GM18498 (cell line): ENCODE results near the gene AKAP8L.

Experiments used
- ATAC-seq: cut with Tn5 transposase; IDR thresholded peaks from one replicate; pipeline ENCODE4 v1.9.1; 2021; ENCODE audit warnings: mild to moderate bottlenecking, moderate library complexity; ENCODE audit not compliant: unreplicated experiment

AKAP8L gene, protein sequence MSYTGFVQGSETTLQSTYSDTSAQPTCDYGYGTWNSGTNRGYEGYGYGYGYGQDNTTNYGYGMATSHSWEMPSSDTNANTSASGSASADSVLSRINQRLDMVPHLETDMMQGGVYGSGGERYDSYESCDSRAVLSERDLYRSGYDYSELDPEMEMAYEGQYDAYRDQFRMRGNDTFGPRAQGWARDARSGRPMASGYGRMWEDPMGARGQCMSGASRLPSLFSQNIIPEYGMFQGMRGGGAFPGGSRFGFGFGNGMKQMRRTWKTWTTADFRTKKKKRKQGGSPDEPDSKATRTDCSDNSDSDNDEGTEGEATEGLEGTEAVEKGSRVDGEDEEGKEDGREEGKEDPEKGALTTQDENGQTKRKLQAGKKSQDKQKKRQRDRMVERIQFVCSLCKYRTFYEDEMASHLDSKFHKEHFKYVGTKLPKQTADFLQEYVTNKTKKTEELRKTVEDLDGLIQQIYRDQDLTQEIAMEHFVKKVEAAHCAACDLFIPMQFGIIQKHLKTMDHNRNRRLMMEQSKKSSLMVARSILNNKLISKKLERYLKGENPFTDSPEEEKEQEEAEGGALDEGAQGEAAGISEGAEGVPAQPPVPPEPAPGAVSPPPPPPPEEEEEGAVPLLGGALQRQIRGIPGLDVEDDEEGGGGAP

DNA sequence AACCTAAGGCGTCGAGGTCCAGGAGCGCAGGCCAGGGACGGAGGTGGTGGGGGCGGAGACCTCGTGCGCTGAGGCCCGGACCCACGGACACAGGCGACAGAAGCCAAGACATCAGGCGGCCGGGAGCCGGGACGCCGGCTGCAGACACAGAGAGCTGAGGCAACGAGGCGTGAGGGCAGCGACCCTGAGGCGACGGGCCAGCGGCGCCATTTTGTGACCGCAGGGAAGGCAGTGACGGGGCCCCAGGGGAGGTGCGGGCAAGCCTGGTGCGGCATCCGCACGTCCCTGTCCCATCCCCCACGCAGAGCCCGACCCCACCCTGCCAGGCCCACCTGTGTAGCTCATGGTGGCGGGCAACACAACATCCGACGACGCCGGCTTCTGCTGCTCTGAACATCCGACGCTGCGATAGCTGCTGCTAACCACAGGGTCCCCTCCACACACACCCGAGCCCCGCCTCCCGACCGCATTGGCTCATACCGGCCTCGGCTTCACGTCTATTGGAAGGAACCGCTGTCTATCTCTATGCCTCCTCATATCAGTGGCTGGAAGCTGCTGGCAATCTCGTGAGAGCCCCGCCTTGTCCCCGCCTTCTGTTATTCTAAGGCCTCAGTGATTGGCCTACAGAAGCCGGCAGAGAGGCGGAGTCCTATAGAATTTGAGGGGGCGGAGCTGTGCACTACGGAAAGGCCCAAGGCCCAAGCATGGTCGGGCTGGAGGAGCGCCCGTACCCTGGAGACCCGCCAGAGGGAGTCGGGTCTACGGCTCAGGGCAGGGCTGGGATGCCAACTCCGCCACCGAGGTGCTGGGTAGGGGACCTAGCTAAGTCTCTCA, at the start of gene AKAP8L:
Gene AKAP8L (minus strand): TSS at position 410 of the 834 bp plus-strand sequence. CDS start 65 bp downstream, at position 345.
- peak; percentile 94 for ATAC-seq

GRCh38 chr19:15467734-15468214, 49.0 kb upstream of the AKAP8L start:
- ATAC-seq: no peak

GRCh38 chr19:15466851-15467733, 48.3 kb upstream of the AKAP8L start:
- ATAC-seq: peak; percentile 70

- ATAC-seq: peak; percentile 49
Measured at GRCh38 chr19:15464394-15465385, 45.9 kb upstream of the AKAP8L start, which contains the start of gene RASAL3. TSS of gene RASAL3 (minus strand) at chr19:15464544. CDS start at chr19:15464358, 186 bp downstream.

- peak; percentile 60 for ATAC-seq
Measured at GRCh38 chr19:15463861-15464371, 45.1 kb upstream of the AKAP8L start.

GRCh38 chr19:15461694-15462093, 42.9 kb upstream of the AKAP8L start:
- no peak for ATAC-seq

- no peak for ATAC-seq
Measured at GRCh38 chr19:15457701-15458484, 39.1 kb upstream of the AKAP8L start.

- no peak for ATAC-seq
Measured at GRCh38 chr19:15456871-15457700, 38.3 kb upstream of the AKAP8L start.

DNA sequence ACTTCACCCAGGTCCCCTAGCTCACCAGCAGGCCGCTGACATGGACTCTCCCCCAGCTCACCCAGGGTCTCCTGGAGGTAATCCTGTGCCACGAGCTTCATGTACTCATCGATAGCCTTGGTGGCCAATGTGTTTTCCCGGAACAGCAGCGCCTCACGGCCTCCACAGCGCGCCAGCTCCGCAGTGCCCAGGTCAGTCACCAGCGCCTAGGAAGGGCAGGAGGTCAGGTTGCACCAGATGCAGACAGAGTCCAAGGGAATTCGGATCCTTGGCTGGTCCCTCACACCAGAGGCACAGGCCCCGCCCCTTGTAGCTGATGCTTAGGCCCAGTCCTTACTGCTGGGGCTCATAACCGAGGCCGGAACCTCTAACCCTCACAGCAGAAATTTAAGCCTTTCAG, 37.7 kb upstream of the AKAP8L start:
- ATAC-seq: no peak

- no peak for ATAC-seq
Measured at GRCh38 chr19:15455996-15456395, 37.2 kb upstream of the AKAP8L start.

DNA sequence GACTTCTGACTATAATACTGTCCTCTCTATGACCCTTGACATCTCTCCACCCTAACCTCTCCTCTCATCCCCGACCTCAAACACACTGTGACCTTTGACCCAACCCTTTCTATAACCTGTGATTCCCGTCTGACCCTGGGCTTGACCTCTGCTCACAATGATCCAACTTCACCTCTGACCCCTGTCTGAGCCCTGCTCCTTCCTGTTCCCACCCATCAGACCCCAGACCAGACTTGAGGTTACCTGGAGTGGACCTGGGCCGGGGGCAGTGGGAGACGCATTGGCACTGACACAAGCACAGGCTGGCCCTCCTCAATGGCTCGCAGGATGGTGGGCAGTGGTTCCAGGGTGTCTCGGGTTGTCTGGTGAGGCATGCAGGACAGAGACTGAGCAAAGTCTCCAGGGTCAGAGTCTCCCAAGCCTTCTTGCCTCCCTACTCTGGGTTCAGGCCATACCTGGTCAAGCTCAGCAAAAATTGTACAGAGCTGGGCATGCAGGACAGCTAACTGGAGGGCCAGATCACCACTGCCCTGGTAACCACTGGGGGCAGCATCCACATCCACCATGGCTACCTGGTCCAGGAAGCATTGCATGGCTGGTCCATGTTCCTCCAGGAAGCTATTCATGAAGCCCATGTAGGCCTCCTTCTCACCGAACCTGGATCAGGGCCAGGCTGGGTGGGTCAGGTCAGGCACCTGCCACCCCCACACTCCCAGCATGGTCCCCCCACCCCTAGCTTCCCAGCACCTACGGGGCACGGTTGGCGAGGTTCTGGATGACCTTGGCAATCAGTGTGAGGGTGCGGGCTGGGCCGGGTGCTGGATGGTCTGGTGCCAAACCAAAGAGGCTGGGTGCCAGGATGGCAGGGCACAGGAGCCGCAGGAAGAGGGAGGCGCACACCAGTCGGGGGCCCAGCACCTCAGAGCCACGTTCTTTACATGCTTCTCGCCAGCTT, 35.4 kb upstream of the AKAP8L start:
- ATAC-seq: no peak

- ATAC-seq: no peak
Measured at GRCh38 chr19:15453091-15453578, 34.3 kb upstream of the AKAP8L start.

- ATAC-seq: no peak
Measured at GRCh38 chr19:15452111-15453047, 33.6 kb upstream of the AKAP8L start.

GRCh38 chr19:15450528-15450890, 31.7 kb upstream of the AKAP8L start:
- ATAC-seq: no peak
